EH (cell line): ENCODE measurements around the gene EMC6.
A peak's percentile ranks its signal among the peaks of the same experiment; 100 is the strongest.

Experiments used
- DNase-seq: peaks from one replicate; pipeline ENCODE4 v3.0.0-alpha.2; 2015; ENCODE audit warnings: low read depth

EMC6 gene

DNA sequence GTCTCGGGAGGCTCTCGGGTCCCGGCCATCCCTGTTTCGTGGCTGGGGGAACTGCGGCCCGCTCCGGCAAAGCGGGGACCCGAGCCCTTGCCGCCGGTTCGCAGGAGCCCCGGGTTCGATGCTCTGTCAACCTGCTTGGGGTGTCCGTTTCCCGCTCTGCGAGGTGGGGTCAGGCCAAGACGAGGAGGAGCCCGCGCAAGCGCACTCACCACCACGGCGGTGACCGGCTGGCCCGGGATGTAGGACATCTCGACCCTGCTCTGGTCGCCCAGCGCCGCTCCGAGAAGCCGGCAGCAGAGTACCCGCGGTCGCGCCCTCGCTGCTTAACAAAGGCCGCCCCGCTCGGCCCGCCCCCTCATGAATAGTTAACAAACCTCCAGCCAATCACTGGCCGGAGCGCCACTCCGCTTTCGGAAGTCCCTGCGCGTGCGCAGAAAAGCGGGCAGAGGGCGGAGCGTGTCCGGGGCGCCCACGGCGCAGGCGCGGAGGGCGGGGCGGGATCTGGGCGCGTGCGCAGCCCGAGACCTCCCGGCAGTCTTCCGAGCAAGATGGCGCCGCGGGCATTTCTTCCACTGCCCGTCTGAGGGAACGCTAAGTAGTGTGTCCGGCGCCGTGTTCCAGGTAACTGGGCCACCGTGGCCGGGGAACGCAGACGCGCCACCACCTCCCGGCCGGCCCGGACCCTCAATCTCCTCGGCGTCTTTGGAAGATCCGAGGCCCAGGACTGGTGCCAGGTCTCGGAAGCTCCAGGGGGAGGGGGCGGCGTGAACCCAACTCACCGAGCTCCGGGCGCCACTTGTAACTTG, at the start of gene EMC6, which contains the start of gene TAX1BP3:
TSS of gene EMC6 (plus strand) at position 534 of the 806 bp plus-strand sequence. CDS start 335 bp downstream, outside the sequence.
TSS of gene TAX1BP3 (minus strand) at position 300 of the 806 bp plus-strand sequence. CDS start at position 248, 52 bp downstream.
- peak; percentile 98 for DNase-seq

DNA sequence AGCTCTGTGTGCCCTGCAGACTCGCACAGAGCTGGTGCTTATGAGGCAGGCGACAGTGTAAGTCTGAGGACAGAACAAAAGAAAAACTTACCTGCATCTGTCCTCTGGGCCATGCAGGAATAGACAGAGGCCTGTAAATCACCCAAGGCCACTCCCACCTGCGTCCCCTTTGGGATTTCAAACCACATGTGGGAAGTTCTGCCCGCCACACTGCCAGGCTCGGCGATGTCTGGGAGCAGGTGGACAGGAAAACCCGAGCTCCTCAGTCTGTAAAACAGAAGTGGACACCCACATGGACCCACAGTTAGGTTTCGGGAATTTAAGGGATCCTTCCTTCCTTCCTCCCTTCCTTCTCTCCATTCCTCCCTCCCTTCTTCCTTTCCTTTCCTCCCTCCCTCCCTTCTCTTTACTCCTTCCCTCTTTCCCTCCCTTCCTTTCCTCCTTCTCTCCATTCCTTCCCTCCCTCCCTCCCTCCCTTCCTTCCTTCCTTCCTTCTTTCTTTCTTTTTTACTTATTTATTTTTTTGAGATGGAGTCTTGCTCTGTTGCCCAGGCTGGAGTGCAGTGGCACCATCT, 47.4 kb upstream of the EMC6 start:
- no peak for DNase-seq

DNA sequence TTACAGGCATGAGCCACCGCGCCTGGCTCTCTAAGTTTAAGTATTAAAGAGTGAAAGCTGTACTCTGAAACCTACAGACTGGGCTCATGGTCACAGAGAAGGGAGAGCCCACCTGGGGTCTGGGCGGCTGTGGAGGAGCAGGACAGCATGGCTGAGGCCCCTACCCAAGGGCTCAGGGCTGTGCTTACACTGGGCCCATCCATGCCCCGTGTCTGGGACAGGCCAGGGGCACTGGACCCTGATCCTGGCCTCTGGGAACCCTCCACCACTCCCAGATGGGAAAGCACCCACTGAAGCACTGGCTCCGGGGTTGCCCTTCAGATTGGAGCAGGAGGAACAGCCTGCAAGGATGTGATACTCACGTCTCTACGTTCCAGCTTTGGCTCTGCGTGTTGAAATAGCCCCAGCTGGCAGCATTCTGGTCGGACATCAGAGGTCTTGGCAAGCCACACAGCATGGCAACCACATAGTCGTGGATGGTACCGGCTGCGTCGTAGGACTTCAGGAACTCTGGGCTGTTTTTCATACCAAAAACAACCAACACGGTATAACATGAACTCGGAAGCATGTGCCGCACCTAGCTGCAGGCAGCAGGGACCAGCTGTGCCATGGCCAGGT, 45.5 kb upstream of the EMC6 start:
- DNase-seq: no peak

DNA sequence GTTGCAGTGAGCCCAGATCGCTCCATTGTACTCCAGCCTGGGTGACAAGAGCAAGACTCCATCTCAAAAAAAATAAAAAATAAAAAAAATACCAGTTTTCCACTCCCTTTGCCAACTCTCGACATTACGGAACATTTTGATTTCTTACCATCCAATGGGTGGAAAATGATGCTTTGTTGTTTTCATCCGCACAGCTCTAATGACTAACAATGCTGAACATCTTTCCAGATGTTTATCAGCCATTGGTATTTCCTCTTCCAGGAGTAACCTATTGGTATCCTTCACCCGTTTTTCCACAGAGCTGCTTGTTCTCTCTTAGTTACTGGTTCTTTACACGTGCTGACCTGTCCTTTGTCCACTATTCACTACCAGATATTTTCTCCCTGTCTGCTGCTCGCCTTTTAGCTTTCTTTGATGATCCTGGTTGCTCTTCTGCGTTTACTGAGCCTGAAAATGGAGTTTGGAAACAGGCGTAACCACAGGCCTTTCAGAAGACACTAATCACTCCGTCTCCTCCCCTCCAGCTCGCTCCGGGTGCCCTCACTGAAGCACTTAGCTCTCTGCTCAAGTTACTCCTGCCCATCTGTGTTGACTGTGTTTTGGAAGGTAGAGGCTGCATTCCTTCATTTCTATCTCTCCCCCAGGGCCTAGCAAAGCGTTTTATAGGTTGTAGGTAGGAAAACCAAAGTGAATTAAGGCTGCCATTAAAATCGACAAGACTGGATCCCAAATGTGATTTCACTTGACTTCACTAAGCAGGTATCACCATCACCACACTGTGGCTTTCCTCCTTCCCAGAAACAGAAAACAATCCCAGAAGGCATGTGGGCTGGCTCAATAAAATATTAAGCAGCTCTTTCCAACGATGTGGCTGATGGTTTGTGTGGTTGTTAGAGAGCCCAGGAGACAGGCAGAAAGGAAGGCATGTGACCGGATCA, 41.5 kb upstream of the EMC6 start:
- DNase-seq: peak; percentile 45

DNA sequence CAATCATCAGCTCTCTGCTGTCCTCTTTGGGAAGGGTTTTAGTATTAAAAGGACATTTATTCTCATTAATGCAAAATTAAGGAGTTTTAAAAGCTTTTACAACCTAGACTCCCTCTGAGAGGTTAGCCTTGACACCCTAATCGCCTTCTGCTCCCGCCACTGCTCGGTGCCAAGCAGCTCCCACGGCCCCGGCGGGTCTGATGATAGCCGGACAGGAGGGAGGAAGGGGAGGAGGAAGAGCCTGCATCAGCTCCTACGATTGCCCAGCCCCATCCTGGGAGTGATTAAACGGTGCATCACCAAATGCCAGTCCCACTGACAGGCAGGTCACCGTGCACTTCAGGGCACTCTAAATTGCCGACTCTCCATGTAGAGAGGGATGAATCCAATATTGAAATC, 40.8 kb upstream of the EMC6 start:
- peak; percentile 42 for DNase-seq

DNA sequence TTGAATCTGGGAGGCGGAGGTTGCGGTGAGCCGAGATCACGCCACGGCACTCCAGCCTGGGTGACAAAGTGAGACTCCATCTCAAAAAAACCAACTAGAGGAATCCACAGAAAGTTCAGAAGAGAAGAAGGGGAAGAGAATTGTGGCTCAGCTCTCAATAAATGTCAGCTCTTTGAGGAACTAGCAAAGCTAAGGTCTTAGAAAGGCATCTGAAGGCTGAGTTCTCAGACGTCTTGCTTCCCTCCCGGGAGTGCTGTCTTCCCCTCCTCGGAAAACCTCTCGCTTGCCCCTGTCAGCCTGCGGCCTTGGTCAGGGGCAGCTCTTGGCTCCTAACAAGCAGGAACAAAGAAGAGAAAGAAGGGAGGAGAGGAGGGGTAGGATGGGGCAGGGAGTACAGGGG, 37.8 kb upstream of the EMC6 start:
- no peak for DNase-seq

DNA sequence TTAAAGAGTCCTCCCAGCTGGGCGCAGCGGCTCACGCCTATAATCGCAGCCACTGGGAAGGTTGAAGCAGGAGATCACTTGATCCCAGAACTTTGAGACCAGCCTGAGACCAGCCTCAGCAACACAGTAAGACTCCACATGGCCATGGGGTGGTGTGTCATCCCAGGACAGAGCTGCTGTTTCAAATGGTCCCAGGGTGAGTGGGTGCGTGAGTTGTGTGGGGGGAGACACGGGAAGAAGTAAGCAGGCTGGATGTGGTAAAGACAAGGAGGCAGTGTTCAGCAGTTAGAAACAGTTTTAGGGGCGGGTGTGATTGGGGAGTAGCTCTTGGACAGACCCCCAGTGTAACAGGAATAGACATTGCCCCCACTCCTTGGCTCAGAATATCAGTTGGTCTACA, 36.3 kb upstream of the EMC6 start:
- no peak for DNase-seq

DNA sequence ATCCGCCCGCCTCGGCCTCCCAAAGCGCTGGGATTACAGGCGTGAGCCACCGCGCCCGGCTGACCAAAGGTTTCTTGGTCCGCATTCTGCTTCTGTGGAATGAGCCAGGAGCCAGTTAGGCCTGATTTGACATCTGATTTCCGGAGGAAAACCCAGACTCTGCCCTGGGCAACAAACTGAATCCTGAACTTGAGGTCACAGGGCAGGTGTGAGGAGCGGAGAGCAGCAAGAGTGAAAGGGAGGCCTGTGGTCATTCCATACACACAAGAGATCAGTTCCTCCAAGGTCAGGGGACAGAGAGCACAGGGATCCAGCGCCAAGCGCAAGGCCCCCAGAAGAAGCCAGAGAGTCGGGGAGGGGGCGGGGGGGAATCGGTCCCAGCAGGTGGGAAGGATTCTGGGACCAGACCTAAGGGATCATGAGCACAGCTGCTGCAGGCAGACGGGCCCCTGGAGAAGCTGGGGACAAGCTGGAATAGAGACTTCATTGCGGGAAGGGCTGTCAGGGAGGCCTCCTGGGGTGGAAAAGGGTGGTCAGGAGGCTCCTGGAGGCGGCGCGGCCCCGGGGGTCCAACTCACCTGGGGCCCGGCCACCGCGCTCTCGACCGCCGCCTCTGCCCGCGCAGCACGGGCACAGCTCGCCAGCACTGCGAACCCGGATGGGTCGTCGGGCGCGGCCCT, 33.0 kb upstream of the EMC6 start:
- no peak for DNase-seq

DNA sequence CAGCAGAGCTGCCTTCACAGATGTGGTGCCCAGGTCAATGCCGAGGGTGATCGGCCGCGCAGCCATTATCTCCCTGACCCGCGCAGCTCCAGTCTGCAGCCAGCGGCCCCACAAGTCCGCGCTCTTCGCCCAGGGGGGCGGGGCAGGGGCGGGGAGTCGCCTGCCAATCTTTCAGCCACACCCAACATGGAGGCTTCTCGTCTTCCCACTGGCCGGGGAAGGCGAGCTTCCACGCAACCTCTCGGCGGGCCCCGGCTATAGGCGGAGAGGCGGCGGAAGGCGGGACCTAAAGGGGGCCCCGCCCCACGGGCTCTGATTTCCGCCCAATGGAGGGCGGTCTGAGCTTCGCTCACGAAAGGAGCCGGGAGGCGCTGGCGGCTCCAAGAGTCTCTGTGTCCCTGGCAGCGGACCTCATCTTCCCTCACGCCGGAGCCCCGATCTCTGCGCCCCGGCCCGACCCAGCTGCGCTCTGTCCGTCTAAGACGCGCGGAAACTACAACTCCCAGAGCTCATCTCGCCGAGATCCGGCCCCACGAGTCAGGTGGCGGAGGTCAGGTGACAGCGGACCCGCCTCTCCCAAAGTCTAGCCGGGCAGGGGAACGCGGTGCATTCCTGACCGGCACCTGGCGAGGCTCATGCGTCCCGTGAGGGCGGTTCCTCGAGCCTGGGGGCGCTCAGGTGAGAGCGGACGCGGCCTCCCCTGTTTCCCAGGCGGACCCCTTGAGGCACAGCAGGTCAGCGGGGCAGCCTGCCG, 32.3 kb upstream of the EMC6 start, which contains the start of the genes CTNS and SHPK:
TSS of gene CTNS (plus strand) at position 607 of the 754 bp plus-strand sequence. CDS start 3,447 bp downstream, outside the sequence.
TSS of gene SHPK (minus strand) at position 97 of the 754 bp plus-strand sequence. CDS start at position 66, 31 bp downstream.
- peak; percentile 98 for DNase-seq

DNA sequence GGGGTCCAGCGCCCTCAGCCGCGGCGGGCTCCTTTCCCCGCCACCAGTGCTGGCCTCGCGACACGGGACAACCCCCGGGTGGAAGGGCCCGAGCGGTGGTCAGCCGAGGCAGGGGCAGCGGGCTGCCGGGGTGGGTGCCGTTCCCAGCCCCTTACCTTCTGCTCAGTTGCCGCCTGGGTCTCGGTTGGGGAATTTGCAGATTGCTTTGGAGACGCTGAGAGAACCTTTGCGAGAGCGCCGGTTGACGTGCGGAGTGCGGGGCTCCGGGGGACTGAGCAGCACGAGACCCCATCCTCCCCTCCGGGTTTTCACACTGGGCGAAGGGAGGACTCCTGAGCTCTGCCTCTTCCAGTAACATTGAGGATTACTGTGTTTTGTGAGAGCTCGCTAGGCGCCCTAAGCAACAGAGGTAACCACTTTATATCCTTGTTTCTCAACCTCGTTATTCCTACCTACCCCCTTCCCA, 31.7 kb upstream of the EMC6 start:
- no peak for DNase-seq

DNA sequence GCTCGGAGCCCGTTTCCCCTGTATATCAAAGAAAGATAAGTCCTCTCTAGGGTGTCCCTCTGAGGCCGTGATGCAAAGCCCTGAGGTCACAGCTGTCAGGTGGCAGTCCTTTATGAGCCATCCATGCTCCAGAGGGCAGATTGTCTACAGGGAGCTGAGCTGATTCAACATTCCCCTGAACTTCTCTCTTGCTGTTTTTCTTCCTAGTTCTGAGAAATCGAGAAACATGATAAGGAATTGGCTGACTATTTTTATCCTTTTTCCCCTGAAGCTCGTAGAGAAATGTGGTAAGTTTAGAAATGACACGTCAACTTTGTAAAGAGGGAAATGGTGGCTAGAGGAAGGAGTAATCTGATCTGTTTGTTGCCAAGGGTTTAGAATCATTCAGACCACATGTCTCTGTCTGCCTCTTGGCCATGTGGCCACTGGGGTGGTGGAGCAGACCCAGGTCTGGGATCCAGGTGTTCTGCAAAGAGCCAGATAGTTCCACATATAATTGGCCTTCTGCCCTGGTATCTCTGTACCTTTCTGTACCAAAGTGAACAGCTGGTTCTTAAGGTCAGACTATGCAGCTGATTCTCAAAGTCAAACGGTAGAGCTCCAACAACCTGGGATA, 28.5 kb upstream of the EMC6 start:
- DNase-seq: peak; percentile 80

DNA sequence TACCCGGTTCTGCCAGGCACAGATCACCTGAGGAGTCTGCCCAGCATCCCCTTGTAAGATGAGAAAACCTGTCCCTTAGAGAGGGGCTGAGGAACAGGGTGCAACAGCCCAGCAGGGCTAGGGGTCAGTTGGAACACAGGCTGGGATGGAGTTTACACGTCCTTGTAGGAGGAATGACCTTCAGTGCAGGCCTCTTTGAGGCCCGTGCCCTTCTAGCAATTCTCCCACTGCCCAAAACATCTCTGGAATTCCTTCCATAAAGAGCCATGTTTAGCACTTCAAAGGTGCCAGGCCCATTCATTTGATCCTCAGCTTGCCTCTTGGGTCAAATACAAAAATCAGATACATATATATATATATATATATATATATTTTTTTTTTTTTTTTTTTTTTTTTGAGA, 27.6 kb upstream of the EMC6 start:
- no peak for DNase-seq

DNA sequence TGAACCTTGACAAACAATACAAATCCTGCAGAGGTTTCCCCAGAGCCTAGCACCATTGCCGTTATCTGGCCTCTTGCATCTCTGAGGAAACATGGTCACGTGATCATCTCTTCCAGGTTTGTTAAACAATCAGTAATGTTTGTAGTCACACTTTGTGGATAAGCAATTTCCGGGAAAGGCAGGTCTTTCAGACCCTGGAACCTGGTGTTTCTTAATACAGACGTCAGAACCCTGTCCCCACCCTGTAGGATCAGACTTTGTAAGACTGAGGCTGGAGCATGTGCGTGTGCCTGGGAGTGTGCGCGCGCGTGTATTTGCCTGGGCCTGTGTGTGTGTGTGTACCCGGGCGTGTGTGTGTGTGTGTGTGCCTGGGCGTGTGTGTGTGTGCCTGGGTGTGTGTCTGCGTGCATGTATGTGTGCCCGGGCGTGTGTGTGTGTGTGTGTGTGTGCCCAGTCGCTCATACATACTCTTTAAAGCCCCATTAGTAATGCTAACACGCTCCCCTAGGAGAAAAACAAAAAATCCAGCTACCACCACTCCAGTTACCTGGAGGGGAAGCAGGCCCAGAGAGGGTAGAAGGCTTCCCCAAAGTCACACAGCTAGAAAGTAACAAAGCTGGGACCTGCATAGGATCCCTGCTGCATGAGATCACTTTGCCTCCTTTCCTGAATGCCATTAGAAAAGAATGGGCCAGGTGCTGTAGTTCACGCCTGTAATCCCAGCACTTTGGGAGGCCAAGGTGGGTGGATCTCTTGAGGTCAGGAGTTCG, 26.7 kb upstream of the EMC6 start:
- no peak for DNase-seq

DNA sequence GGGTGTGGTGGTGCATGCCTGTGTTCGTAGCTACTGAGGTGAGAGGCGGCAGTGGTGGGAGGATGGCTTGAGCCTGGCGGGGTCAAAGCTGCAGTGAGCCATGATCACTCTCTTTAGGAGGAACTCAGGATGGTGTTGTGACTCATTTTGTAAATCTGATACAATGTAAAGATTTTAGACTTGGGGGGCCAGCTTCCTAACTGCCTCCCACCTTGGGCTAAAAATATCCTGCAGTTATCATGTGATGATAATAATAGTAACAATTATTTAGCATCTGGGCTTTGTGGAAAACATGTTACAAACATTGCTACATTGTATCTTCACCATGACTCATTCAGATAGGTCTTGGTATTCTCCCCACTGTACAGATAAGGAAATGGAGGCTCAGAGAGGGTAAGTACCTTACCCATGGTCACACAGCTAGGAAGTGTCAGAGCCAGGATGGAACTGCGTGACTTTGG, 24.7 kb upstream of the EMC6 start:
- DNase-seq: no peak

DNA sequence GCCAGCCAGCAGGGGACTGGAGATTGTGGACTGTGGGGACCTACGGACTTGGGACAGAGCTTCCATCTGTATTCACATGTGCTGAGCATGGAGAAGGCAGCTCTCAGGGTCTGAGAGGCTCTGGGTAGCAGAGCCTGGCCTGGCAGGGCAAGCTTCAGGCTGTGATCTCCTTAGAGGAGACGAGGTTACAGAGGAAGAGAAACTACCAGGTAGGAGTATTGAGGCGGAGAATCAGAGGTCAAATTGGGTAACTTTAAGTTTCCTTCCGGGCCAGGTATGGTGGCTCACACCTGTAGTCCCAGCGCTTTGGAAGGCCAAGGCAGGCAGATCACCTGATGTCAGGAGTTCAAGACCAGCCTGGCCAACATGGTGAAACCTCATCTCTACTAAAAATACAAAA, 23.3 kb upstream of the EMC6 start:
- no peak for DNase-seq

DNA sequence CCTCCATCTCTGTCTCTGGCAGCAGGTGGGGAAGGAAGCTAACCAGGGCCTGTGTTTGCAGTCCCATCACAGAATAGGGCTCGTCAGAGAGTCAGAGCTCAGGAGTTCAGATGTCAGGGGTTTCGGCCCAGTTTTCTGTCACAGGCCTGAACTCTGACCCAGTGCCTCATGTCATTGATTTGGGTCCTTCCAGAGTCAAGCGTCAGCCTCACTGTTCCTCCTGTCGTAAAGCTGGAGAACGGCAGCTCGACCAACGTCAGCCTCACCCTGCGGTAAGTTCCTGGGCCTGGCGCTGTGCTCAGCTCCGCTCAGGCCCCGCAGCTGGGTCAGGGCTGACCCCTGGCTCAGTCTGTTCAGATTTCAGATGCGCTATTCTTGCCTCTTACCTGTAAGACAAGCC, 21.4 kb upstream of the EMC6 start:
- DNase-seq: no peak

DNA sequence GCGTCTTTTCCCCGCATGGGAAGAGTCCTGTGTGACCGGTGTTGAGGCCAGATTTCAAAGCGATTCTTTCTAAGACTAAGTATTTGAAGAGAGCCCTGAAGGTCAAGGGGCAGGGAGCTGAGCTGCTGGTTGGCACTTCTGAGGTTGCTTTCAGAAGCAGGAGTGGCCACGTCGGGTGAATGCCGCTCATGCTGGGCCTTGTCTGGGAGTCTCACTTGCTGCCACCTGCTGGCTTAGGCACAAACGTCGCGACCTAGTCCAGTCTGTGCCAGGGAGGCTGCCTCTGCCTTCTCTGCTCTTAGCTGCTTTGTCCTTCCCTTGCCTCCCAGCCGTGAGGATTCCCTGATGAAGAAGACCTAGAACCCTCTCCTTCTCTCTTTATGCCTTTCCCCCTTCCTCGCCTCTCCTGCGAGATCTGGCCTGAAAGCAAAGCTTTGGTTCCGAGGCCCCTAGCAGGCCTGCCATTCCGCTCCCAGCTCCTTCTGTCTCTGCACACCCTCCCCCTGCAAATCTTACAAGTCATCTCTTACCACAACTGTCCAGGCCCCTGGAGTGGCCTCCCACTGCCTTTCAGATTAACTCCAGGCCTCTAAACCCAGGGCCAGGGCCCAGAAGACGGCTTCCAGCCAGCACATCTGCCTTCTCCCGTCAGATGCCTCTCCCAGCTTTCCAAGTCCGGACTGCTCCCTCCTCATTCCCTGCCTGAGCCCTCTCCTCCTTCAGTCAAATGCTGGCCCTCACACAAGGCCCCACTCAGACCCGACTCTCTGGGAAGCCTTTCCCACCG, 20.6 kb upstream of the EMC6 start:
- DNase-seq: peak; percentile 70

DNA sequence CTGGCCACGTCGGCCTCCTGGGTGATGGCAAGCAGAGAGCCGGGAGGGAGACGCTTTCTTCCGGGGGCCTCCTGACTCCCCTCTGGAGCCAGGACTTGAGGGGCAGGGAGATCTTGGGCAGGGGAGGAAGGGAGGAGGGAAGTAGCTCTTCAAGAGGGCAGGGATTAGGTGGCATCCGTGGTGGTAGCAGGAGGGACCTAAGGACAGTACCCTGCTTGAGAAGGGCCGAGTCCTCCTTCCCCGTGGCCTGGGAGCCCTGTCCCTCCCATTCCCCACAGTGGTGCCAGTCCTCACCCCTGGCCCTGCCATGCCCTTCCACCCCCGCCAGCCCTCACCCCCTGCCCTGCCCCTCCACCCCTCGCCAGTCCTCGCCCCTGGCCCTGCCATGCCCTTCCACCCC, 12.8 kb upstream of the EMC6 start:
- DNase-seq: no peak
